HG03460 (cell line): Measurements from ENCODE around the gene RETN.

ENCODE experiments used
- ATAC-seq: cut with Tn5 transposase; IDR thresholded peaks from one replicate; pipeline ENCODE4 v1.9.1; 2021; ENCODE audit not compliant: unreplicated experiment

The RETN gene

GRCh38 chr19:7705387-7706187, 36.7 kb downstream of the RETN start:
- peak; percentile 41 for ATAC-seq

- ATAC-seq: no peak
Measured at GRCh38 chr19:7706188-7706954, 37.5 kb downstream of the RETN start.

DNA sequence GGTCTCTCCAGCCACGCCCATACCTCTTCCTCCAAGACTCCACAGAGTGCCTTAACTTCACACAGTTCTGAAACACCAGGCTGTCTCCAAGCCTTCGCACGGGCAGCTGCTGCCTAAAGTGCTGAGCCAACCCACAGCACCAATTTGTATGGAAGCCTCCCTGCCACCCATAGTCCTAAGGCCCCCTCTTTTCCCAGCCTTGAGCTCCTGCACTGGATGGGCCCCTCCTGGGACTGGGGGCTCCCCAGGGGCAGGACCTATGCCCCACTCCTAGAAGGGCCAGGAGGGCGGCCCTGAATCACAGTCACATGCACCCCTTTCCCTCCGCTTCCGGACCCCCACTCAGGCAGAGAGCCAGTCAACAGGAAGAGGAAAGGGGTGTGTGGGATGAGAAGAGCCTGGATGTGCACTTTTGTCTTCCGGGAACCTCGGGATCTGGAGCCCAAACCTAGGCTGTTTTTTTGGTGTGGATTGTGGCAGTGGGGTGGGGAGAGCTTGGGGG, 38.2 kb downstream of the RETN start:
- no peak for ATAC-seq

DNA sequence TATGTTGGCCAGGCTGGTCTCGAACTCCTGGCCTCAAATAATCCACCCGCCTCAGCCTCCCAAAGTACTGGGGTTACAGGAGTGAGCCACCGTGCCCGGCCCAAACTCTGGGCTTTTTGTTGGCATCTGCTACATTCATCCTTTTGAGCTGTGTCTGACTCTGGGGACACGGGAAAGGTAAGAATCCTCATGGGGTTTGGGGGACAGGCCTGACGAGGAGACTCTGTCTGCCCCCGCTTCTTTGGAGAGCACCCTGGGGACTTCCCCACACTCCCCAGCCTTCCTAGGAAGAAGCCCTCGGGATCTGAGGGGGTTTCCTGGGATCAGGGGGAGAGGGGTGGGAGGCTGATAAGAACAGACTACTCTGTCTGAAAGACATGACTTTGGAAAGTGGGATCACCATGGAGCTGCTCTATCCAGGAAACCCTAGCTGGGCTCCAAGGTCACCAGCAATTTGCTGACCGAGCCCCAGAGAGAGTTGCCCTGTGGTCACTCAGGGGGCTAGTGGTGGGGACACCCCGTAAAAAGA, 41.1 kb downstream of the RETN start:
- ATAC-seq: no peak

DNA sequence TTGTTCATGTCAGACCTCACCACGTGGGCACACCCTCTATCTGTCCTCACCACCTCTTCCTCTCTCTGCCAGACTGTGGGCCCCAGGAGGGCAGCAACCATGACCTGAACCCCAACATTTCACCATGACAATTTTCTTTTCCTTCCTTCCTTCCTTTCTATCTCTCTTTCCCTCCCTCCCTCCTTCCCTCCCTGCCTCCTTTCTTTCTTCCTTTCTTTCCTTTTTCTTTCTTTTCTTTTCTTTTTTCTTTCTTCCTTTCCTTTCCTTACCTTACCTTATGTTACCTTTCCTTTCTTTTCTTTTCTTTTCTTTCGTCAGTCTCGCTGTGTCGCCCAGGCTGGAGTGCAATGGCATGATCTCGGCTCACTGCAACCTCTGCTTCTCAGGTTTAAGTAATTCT, 41.8 kb downstream of the RETN start:
- ATAC-seq: no peak

DNA sequence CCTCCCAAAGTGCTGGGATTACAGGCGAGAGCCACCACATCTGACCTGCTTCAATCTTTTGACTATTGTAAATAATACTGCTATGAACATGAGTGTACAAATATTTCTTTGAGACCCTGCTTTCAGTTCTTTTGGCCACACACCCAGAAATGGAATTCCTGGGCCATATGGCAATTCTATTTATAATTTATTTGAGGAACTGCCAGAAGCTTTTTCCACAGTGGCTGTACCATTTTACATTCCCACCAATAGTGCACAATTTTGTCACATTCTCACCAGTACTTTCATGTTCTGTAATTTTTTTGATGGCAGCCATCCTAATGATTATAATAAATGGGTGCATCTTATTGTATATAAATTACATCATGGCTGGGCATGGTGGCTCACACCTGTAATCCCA, 46.8 kb downstream of the RETN start:
- no peak for ATAC-seq

DNA sequence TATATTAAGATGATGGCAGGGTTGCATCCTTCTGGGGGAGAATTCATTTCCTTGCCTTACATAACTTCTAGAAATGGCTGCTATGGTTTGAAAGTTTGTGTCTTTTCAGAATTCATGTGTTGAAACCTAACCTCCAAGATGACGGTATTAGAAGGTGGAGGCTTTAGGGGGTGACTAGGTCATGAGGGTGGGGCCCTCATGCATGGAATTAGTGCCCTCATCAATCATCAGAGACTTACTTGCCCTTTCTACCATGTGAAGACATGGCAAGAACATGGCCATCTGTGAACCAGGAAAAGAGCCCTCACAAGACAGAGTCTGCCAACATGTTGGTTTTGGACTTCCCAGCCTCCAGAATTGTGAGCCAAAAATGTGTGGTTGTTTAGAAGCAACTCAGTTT, 47.9 kb downstream of the RETN start:
- ATAC-seq: no peak

GRCh38 chr19:7718668-7719067, 49.8 kb downstream of the RETN start:
- no peak for ATAC-seq
